ENCODE measurements around the gene GRHL3. TPM values are rescaled to one million over a fixed set of nuclear protein-coding genes. Genes with fewer than 3 reads are reported as not detected.
A peak's percentile ranks its signal among the peaks of the same experiment; 100 is the strongest.

GRHL3 gene
- total RNA-seq, 1 donor from 2014 or later: 20.5 TPM

DNA sequence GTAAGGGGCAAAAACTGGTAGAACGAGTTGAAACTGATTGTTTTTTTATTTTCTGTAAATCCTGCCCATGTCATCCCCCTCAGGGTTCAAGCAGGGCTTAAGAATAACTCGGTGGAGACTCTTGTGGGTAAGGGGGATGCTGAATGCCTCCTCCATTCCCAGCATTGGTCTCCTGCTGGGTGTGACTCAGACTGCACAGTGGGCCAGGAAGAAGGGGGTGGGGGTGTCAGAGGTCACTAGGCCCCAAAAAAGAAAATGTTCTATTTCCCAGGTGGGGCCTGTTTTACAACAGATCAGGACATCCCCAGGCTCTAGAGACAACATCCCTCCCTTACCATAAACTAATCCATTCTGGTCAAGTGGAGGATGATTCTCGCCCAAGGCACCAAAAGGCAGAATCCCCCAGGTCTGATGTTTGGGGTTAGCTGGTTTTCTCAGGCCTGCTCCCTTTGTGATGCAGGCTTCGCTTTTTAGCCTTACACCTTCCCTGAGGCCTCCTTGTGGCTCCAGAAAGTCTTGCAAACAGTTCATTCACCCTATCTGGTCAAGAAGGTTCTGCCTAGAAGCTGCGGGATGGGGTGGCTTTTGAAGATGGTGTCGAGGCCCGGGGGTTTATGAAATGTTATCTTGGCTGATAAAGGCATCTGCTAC lies 10.7 kb upstream of the GRHL3 start:
- no peaks in the 10 kb centered on the region for H3K36me3 ChIP-seq (ENCODE audit: control insufficient read depth, insufficient read depth, low read length)
- no peak for DNase-seq (ENCODE audit: low read depth)

DNA sequence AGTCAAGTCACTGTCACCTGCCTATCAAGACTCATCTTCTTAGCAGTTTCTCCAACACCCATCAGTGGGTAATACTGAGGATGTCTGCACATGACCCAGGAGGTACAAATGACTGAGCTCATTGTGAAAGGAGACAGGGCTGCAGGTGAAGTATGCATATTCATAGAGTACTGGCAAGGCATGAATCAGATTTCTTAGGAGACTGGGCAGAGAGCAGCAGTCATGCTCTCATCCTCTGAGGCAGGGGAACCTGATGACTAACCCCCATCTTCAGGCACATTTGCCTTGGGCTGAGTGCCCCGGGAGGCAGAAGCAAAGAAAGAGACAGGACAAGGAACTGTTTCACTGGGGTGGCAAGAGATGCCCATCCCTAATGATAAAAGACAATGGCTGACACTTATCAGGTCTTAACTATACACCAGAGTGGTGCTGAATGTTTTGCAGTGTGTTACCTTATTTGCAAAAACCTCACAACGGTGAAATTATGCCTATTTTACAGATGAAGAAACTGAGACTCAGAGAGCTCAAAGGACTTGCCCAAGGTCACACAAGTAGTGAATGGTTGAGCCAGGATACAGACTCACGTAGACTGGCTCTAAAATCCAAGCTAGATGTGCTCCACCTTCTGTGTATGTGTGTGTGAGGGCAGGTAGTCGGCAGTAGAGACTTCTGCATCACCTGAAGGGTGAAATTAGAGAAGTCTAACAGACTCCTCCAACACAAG lies 9.2 kb upstream of the GRHL3 start:
- H3K4me3 ChIP-seq (ENCODE audit: low read depth, low read length): no peak overlapping the region
- FAIRE-seq: peak; percentile 88
- DNase-seq (ENCODE audit: low read depth): peak; percentile 95
- no peaks in the 10 kb centered on the region for H3K36me3 ChIP-seq (ENCODE audit: control insufficient read depth, insufficient read depth, low read length)
- H3K27me3 ChIP-seq (ENCODE audit: control insufficient read depth, insufficient read depth, low read length): no peaks in the 10 kb centered on the region
- TF ChIP-seq, protein P1, sequence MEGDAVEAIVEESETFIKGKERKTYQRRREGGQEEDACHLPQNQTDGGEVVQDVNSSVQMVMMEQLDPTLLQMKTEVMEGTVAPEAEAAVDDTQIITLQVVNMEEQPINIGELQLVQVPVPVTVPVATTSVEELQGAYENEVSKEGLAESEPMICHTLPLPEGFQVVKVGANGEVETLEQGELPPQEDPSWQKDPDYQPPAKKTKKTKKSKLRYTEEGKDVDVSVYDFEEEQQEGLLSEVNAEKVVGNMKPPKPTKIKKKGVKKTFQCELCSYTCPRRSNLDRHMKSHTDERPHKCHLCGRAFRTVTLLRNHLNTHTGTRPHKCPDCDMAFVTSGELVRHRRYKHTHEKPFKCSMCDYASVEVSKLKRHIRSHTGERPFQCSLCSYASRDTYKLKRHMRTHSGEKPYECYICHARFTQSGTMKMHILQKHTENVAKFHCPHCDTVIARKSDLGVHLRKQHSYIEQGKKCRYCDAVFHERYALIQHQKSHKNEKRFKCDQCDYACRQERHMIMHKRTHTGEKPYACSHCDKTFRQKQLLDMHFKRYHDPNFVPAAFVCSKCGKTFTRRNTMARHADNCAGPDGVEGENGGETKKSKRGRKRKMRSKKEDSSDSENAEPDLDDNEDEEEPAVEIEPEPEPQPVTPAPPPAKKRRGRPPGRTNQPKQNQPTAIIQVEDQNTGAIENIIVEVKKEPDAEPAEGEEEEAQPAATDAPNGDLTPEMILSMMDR (IDR thresholded peaks at IDR 0.05; ENCODE audit: insufficient read depth, low read length, severe bottlenecking): no peak

More for the DNA sequence above, 10.7 kb upstream of the GRHL3 start:
- TF ChIP-seq, protein P1 (IDR thresholded peaks at IDR 0.05; ENCODE audit: insufficient read depth, low read length, severe bottlenecking): peak; percentile 28
- FAIRE-seq: peak; percentile 28
- H3K27me3 ChIP-seq (ENCODE audit: control insufficient read depth, insufficient read depth, low read length): no peaks in the 10 kb centered on the region
- no peak overlapping the region for H3K4me3 ChIP-seq (ENCODE audit: low read depth, low read length)

DNA sequence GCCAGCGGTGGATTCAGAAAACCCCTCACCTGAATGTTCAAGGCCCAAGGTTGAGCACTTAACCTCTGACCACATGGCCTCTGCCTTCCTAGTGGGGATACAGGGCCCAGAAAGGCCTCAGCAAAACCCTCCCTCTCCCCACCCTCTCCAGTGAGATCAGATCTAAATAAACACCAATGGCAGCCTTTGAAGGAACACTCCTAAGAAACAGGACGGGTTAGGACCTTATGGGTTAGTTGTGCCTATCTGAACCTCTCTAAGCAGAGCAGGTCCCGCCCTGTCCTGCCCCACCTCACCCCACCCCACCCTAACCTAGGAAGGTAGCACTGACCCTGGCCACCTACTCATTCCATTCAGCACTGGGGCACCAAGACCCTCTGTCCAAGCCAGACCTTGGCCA lies 7.9 kb upstream of the GRHL3 start:
- DNase-seq (ENCODE audit: low read depth) (no peak), FAIRE-seq (no peak)
- Histone ChIP-seq H3K27me3 (ENCODE audit: control insufficient read depth, insufficient read depth, low read length) (no peaks in the 10 kb centered on the region), H3K4me3 (ENCODE audit: low read depth, low read length) (no peak overlapping the region), H3K36me3 (ENCODE audit: control insufficient read depth, insufficient read depth, low read length) (no peaks in the 10 kb centered on the region)
- TF ChIP-seq, protein P1 (IDR thresholded peaks at IDR 0.05; ENCODE audit: insufficient read depth, low read length, severe bottlenecking): no peak

DNA sequence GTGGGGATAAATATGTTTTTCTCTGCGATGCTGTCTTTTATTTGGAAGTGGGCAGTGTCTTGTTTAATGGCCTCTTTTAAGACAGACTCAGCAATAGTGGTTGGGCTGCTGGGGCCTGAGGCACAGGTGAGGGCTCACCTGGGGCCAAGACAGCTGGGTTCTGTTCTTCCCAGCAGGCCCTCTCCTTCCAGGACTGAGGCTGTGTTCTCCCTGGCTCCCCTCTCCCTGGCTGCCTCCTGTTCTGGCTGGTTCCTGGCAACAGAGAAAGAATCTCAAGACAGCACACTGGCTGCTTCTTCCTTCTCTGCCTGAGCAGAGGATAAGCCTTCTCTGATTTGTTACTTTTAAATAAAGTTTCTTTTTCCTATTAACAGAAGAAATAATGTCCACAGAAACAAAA lies 7.4 kb upstream of the GRHL3 start:
- TF ChIP-seq, protein P1 (IDR thresholded peaks at IDR 0.05; ENCODE audit: insufficient read depth, low read length, severe bottlenecking): no peak
- Histone ChIP-seq H3K4me3 (ENCODE audit: low read depth, low read length) (no peak overlapping the region), H3K36me3 (ENCODE audit: control insufficient read depth, insufficient read depth, low read length) (no peaks in the 10 kb centered on the region), H3K27me3 (ENCODE audit: control insufficient read depth, insufficient read depth, low read length) (no peaks in the 10 kb centered on the region)
- FAIRE-seq (no peak), DNase-seq (ENCODE audit: low read depth) (no peak)

DNA sequence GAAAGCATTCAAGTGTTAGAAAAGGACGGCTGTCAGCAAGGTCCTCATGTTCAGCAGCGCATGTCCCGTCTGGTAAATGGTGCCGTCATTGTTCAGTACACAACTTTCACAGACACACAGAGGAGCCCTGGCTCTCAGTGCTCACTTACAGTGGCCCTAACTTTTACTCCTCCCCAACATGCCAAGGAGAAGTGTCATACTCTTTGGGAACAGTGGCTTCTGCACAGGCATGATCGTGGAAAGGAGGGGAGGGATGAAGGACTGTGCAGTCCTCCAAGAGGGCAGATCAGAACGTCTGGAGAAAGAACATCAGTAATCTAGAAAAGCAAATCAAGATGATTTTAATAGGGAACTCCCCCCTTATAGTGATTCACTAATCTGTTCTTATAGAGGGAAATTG lies 3.8 kb upstream of the GRHL3 start:
- FAIRE-seq: no peak
- Histone ChIP-seq H3K36me3 (ENCODE audit: control insufficient read depth, insufficient read depth, low read length) (no peaks in the 10 kb centered on the region), H3K4me3 (ENCODE audit: low read depth, low read length) (no peak overlapping the region)

More for the DNA sequence above, 3.8 kb upstream of the GRHL3 start:
- TF ChIP-seq, protein P1 (IDR thresholded peaks at IDR 0.05; ENCODE audit: insufficient read depth, low read length, severe bottlenecking): no peak
- peak; percentile 87 for DNase-seq (ENCODE audit: low read depth)
- no peaks in the 10 kb centered on the region for H3K27me3 ChIP-seq (ENCODE audit: control insufficient read depth, insufficient read depth, low read length)
